Progenitor cell of endocrine pancreas (in vitro differentiated cells): ENCODE measurements around the gene RAB3IL1. TPM values are rescaled to one million over a fixed set of nuclear protein-coding genes. Genes with fewer than 3 reads are reported as not detected.

ENCODE experiments used
- DNase-seq: peaks from one replicate; pipeline ENCODE4 v3.0.0; 2021; ENCODE audit warnings: low spot score; ENCODE audit not compliant: unreplicated experiment
- H3K27ac Mint-ChIP-seq: 2 replicates; pipeline ENCODE4 v1.8.0; 2021; ENCODE audit warnings: mild to moderate bottlenecking, moderate library complexity, mixed read lengths
- H3K27me3 Mint-ChIP-seq: 2 replicates; pipeline ENCODE4 v1.8.0; 2021; ENCODE audit warnings: mixed read lengths
- H3K36me3 Mint-ChIP-seq: 2 replicates; pipeline ENCODE4 v1.8.0; 2022; ENCODE audit warnings: mixed read lengths; ENCODE audit not compliant: insufficient read depth
- H3K4me1 Mint-ChIP-seq: 2 replicates; pipeline ENCODE4 v1.8.0; 2021; ENCODE audit warnings: low read depth, mixed read lengths
- H3K4me3 Mint-ChIP-seq: 2 replicates; pipeline ENCODE4 v1.8.0; 2021; ENCODE audit warnings: low read depth, mild to moderate bottlenecking, moderate library complexity, mixed read lengths
- H3K9me3 Mint-ChIP-seq: 2 replicates; pipeline ENCODE4 v1.8.0; 2021; ENCODE audit warnings: low read depth, mixed read lengths
- total RNA-seq: library from RNA; stranded (reverse); gene quantifications from 2 replicates; pipeline ENCODE4 v1.2.1, GENCODE V29; 2021
- TF ChIP-seq, protein P1 (sequence below): fragments of 200-600 bp; sonication (generic); IDR thresholded peaks from one replicate; pipeline ENCODE4 v1.5.0; 2021; ENCODE audit warnings: antibody characterized with exemption, mild to moderate bottlenecking; ENCODE audit not compliant: unreplicated experiment

Gene RAB3IL1
- total RNA-seq, 1 donor from 2014 or later: 0.53 TPM

DNA sequence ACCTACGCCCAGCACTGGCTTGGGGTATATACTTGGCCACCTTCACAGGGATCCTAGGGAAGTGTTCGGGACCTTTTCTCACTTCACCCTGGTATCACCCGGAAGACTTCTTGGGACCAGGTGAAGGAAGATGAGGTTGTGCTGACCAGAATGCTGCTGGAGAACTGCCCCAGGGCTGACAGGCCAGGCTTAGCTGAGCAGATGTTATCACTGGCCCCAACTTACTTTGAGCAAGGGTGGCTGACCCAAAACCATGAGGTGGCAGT, 45.6 kb upstream of the RAB3IL1 start:
- Mint-ChIP-seq H3K4me3 (no peak overlapping the region), H3K9me3 (no peaks in the 10 kb centered on the region), H3K36me3 (peaks cover 36% of the 10 kb centered on the region), H3K27ac (peak overlapping the region; percentile 73), H3K4me1 (peaks cover 18% of the 10 kb centered on the region), H3K27me3 (no peaks in the 10 kb centered on the region)
- no peak for DNase-seq
- TF ChIP-seq, protein P1, sequence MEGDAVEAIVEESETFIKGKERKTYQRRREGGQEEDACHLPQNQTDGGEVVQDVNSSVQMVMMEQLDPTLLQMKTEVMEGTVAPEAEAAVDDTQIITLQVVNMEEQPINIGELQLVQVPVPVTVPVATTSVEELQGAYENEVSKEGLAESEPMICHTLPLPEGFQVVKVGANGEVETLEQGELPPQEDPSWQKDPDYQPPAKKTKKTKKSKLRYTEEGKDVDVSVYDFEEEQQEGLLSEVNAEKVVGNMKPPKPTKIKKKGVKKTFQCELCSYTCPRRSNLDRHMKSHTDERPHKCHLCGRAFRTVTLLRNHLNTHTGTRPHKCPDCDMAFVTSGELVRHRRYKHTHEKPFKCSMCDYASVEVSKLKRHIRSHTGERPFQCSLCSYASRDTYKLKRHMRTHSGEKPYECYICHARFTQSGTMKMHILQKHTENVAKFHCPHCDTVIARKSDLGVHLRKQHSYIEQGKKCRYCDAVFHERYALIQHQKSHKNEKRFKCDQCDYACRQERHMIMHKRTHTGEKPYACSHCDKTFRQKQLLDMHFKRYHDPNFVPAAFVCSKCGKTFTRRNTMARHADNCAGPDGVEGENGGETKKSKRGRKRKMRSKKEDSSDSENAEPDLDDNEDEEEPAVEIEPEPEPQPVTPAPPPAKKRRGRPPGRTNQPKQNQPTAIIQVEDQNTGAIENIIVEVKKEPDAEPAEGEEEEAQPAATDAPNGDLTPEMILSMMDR: no peak

DNA sequence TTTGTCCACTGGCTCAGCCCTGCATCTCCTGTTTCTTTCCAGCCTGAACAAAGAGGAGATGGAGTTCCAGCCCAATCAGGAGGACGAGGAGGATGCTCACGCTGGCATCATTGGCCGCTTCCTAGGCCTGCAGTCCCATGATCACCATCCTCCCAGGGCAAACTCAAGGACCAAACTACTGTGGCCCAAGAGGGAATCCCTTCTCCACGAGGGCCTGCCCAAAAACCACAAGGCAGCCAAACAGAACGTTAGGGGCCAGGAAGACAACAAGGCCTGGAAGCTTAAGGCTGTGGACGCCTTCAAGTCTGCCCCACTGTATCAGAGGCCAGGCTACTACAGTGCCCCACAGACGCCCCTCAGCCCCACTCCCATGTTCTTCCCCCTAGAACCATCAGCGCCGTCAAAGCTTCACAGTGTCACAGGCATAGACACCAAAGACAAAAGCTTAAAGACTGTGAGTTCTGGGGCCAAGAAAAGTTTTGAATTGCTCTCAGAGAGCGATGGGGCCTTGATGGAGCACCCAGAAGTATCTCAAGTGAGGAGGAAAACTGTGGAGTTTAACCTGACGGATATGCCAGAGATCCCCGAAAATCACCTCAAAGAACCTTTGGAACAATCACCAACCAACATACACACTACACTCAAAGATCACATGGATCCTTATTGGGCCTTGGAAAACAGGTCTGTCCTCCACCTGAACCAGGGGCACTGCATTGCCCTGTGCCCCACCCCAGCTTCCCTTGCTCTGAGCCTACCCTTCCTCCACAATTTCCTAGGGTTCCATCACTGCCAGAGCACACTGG, 45.0 kb upstream of the RAB3IL1 start:
- Mint-ChIP-seq H3K27ac (peak overlapping the region; percentile 73), H3K4me1 (peaks cover 18% of the 10 kb centered on the region), H3K27me3 (no peaks in the 10 kb centered on the region), H3K4me3 (no peak overlapping the region), H3K36me3 (peaks cover 36% of the 10 kb centered on the region), H3K9me3 (no peaks in the 10 kb centered on the region)
- TF ChIP-seq, protein P1: no peak
- DNase-seq: no peak

DNA sequence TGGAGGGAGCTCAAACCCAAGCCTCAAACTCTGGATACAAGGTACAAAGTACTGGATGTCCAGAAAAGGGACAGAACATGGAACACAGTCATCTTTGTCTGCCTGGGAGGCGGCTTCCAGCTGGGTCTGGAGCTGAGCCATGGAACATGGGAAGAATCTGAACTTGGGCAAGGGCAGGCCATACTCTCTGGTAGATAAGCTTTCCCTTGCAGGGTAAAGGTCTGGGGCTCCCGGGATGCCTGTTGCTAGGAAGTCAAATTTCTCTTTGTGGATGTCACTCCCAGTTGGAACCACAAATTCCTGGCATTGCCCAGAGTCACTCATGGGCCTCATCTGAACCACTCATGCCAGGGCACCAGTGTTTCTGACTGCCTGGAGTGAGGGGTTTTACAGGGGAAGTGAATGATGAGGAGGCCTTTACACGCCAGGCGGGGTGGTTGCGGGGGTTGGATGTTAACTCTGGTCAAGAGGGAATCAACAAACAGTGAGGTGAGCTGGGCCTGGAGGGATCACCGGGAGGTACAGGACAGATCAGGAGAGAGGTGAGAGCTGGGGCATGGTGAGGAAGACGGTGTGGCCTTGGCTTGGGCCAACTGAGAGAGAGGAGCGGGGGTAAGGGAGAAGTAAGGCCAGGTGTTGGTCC, 44.3 kb upstream of the RAB3IL1 start:
- H3K27ac Mint-ChIP-seq: peak overlapping the region; percentile 73
- peaks cover 18% of the 10 kb centered on the region for H3K4me1 Mint-ChIP-seq
- H3K9me3 Mint-ChIP-seq: no peaks in the 10 kb centered on the region
- DNase-seq: no peak
- TF ChIP-seq, protein P1: no peak
- peaks cover 36% of the 10 kb centered on the region for H3K36me3 Mint-ChIP-seq
- no peak overlapping the region for H3K4me3 Mint-ChIP-seq
- no peaks in the 10 kb centered on the region for H3K27me3 Mint-ChIP-seq

DNA sequence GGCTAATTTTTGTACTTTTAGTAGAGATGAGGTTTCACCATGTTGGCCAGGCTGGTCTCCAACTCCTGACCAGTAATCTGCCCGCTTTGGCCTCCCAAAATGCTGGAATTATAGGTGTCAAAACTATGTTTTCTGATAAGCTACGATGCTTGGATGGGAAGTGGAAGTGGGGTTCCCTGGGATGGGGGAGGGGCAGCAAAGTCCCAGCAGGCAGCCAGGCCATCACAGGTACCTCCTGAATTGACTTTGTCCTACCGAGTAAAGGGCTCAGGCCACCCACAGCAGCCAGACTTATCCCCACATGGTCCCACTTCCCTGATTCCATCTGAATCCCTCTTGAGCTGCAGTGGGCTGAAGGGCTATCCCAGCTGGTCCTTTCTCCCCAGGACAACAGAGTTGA, 43.2 kb upstream of the RAB3IL1 start:
- no peak for DNase-seq
- H3K4me3 Mint-ChIP-seq: no peak overlapping the region
- H3K36me3 Mint-ChIP-seq: peaks cover 33% of the 10 kb centered on the region
- peaks cover 10% of the 10 kb centered on the region for H3K27me3 Mint-ChIP-seq
- H3K27ac Mint-ChIP-seq: no peak overlapping the region
- H3K4me1 Mint-ChIP-seq: peaks cover 16% of the 10 kb centered on the region
- TF ChIP-seq, protein P1: no peak
- no peaks in the 10 kb centered on the region for H3K9me3 Mint-ChIP-seq

DNA sequence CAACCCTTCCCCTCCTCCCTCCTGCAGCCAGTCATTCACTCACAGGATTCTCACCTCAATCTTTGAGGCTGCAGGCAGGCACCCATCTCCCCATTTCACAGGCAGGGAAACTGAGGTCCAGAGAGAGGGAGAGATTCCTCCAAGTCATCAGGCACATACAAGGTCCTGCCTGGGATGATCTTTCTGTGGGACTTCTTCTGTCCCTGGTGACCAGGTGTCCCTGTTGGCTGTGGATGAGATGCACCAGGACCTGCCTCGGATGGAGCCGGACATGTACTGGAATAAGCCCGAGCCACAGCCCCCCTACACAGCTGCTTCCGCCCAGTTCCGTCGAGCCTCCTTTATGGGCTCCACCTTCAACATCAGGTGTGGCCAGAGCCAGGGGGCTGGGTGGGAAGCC, 42.3 kb upstream of the RAB3IL1 start:
- H3K4me1 Mint-ChIP-seq: peaks cover 9% of the 10 kb centered on the region
- H3K9me3 Mint-ChIP-seq: no peaks in the 10 kb centered on the region
- no peak overlapping the region for H3K4me3 Mint-ChIP-seq
- H3K27me3 Mint-ChIP-seq: peaks cover 13% of the 10 kb centered on the region
- TF ChIP-seq, protein P1: no peak
- H3K27ac Mint-ChIP-seq: no peak overlapping the region
- H3K36me3 Mint-ChIP-seq: peaks cover 24% of the 10 kb centered on the region
- no peak for DNase-seq
